Measurements from ENCODE around the gene WFDC5. TPM values are rescaled to one million over a fixed set of nuclear protein-coding genes. Genes with fewer than 3 reads are reported as not detected.

The WFDC5 gene
- polyA plus RNA-seq, 1 of the 3 experiments (the other 2 are of a cell fraction): 0.08 TPM

GRCh38 chr20:45070932-45071632 lies 43.9 kb downstream of the WFDC5 start:
- WGBS (ENCODE audit: low lambda C conversion rate): 88% methylated on average over 6 of the region's 6 CpGs
- POLR2A ChIA-PET: no interaction called here
- Histone ChIP-seq H2AFZ (ENCODE audit: low read depth) (no peak overlapping the region), H3K79me2 (ENCODE audit: insufficient read depth) (0 out of 2 replicates have a peak, but pooled peaks cover 5% of the 10 kb centered on the region), H3K36me3 (replicated peaks in 1 of 2; ENCODE audit: control insufficient read depth in 1 of 2, insufficient read depth in 2 of 2, low read length in 1 of 2) (peaks cover 10 to 14% of the 10 kb centered on the region in 2 experiments), H3F3A (replicated peaks; ENCODE audit: insufficient read depth) (no peaks in the 10 kb centered on the region), H3K9me2 (no peaks in the 10 kb centered on the region), H4K20me1 (ENCODE audit: insufficient read depth) (no peaks in the 10 kb centered on the region), H3K4me2 (no peak overlapping the region), H3K4me1 (ENCODE audit: control insufficient read depth in 1 of 2, insufficient read depth in 2 of 2, low read depth in 1 of 2, low read length in 1 of 2) (no peaks in the 10 kb centered on the region; a peak in 2 of 4 replicates), H3K27me3 (ENCODE audit: insufficient read depth) (no peaks in the 10 kb centered on the region), H3K9me3 (no peaks in the 10 kb centered on the region), H3K27ac (ENCODE audit: low read depth in 2 of 2, low read length in 1 of 2) (no peak overlapping the region), H3K9ac (no peak overlapping the region), H3K4me3 (ENCODE audit: low read depth in 2 of 2, low read length in 1 of 2) (no peak overlapping the region)
- CTCF ChIA-PET: interaction anchor here (0.8 to 2.6 kb wide), 6 partner anchors 20 to 223 kb away, joined by 3 to 15 read pairs (median 4); no protein-coding TSS in a partner anchor
- TF ChIP-seq FOXJ3 (CRISPR knock-in tag; IDR thresholded peaks at IDR 0.05) (no peak), MAX (IDR thresholded peaks at IDR 0.05; ENCODE audit: low read depth) (0 out of 2 replicates have a peak, but pooled peaks have one; percentile 26), CHD2 (IDR thresholded peaks at IDR 0.05; ENCODE audit: low read length, partially characterized antibody) (no peak), PBX3 (IDR thresholded peaks at IDR 0.05) (peak; percentile 81), ELF1 (IDR thresholded peaks at IDR 0.05) (no peak), TCF12 (IDR thresholded peaks at IDR 0.05) (peak; percentile 65), YY1 (IDR thresholded peaks at IDR 0.05; ENCODE audit: low read depth) (no peak; the same call in 1 of the 2 replicates), NFIC (IDR thresholded peaks at IDR 0.05; ENCODE audit: borderline replicate concordance) (peak; percentile 22; the same call in 1 of the 2 replicates), JUND (IDR thresholded peaks at IDR 0.05) (peak; percentile 73), SIN3A (IDR thresholded peaks at IDR 0.05; ENCODE audit: borderline replicate concordance, low read depth, low read length) (no peak), RXRA (IDR thresholded peaks at IDR 0.05; ENCODE audit: borderline replicate concordance, low read depth) (peak; percentile 41; the same call in 1 of the 2 replicates), FOSL2 (IDR thresholded peaks at IDR 0.05; ENCODE audit: borderline replicate concordance, low read depth) (peak; percentile 64), TEAD4 (IDR thresholded peaks at IDR 0.05; ENCODE audit: borderline replicate concordance, insufficient read depth) (no peak), EP300 (IDR thresholded peaks at IDR 0.05; ENCODE audit: borderline replicate concordance in 1 of 2, low read depth in 1 of 2, low read length in 1 of 2) (peak in 1 of 2 experiments; percentile 75; a peak in 1 of 4 replicates)
- TF ChIP-seq, protein P1, sequence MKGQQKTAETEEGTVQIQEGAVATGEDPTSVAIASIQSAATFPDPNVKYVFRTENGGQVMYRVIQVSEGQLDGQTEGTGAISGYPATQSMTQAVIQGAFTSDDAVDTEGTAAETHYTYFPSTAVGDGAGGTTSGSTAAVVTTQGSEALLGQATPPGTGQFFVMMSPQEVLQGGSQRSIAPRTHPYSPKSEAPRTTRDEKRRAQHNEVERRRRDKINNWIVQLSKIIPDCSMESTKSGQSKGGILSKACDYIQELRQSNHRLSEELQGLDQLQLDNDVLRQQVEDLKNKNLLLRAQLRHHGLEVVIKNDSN (IDR thresholded peaks at IDR 0.05; ENCODE audit: borderline replicate concordance, low read depth): no peak
- TF ChIP-seq, protein P2, sequence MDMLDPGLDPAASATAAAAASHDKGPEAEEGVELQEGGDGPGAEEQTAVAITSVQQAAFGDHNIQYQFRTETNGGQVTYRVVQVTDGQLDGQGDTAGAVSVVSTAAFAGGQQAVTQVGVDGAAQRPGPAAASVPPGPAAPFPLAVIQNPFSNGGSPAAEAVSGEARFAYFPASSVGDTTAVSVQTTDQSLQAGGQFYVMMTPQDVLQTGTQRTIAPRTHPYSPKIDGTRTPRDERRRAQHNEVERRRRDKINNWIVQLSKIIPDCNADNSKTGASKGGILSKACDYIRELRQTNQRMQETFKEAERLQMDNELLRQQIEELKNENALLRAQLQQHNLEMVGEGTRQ (IDR thresholded peaks at IDR 0.05; ENCODE audit: borderline replicate concordance, low read depth, low read length): no peak
- DNase-seq: no peak

All from SK-N-SH (cell line).